Stimulated activated CD8-positive, alpha-beta memory T cell treated with anti-CD3 and anti-CD28 coated beads, Interleukin-7, amount 100 ng/mL, for 1 hour (primary cell): ENCODE measurements around the gene DTNBP1.

ENCODE experiments used
- DNase-seq, 2 donors: peaks; one replicate each; pipeline ENCODE4 v3.0.0-alpha.2; 2020; ENCODE audit warnings: low read depth in 2 of 2

DTNBP1 gene

GRCh38 chr6:15588971-15589634, 73.7 kb downstream of the DTNBP1 start:
- no peak for DNase-seq

GRCh38 chr6:15586503-15586902, 76.3 kb downstream of the DTNBP1 start:
- no peak for DNase-seq

- DNase-seq: no peak
These were observed 77.0 kb downstream of the DTNBP1 start for GRCh38 chr6:15585760-15586214.

- DNase-seq: no peak
These were observed 80.3 kb downstream of the DTNBP1 start for GRCh38 chr6:15582499-15582898.

- no peak for DNase-seq
These were observed 81.1 kb downstream of the DTNBP1 start for GRCh38 chr6:15581751-15582150.

GRCh38 chr6:15580326-15580725, 82.5 kb downstream of the DTNBP1 start:
- no peak for DNase-seq

- DNase-seq: no peak
These were observed 84.0 kb downstream of the DTNBP1 start for GRCh38 chr6:15578716-15579391.

- DNase-seq: no peak
These were observed 85.2 kb downstream of the DTNBP1 start for GRCh38 chr6:15577550-15578171.

- DNase-seq: no peak
These were observed 85.7 kb downstream of the DTNBP1 start for GRCh38 chr6:15577106-15577505.

GRCh38 chr6:15575357-15576033, 87.3 kb downstream of the DTNBP1 start:
- no peak for DNase-seq

- no peak for DNase-seq
These were observed 88.3 kb downstream of the DTNBP1 start for GRCh38 chr6:15574486-15574885.

- DNase-seq: no peak
These were observed 88.8 kb downstream of the DTNBP1 start for GRCh38 chr6:15574023-15574422.

GRCh38 chr6:15573384-15573783, 89.4 kb downstream of the DTNBP1 start:
- no peak for DNase-seq

GRCh38 chr6:15572296-15573016, 90.4 kb downstream of the DTNBP1 start:
- DNase-seq: no peak

GRCh38 chr6:15570171-15570570, 92.7 kb downstream of the DTNBP1 start:
- DNase-seq: no peak

GRCh38 chr6:15569035-15569995, 93.5 kb downstream of the DTNBP1 start:
- DNase-seq: no peak

GRCh38 chr6:15562977-15563376, 99.9 kb downstream of the DTNBP1 start:
- DNase-seq: no peak

GRCh38 chr6:15561447-15562199, 101.2 kb downstream of the DTNBP1 start:
- DNase-seq: no peak

- no peak for DNase-seq
These were observed 102.1 kb downstream of the DTNBP1 start for GRCh38 chr6:15560713-15561112.

- DNase-seq: no peak
These were observed 105.7 kb downstream of the DTNBP1 start for GRCh38 chr6:15557174-15557573.
